Fibroblast of villous mesenchyme (primary cell): Measurements from ENCODE around the gene KIFC3. TPM values are rescaled to one million over a fixed set of nuclear protein-coding genes. Genes with fewer than 3 reads are reported as not detected.

Experiments
- DNase-seq: peaks from one replicate; pipeline ENCODE4 v3.0.0-alpha.2; 2010; ENCODE audit warnings: low read depth
- H3K4me3 ChIP-seq: 2 replicates; pipeline ENCODE4 v1.5.1; 2011; ENCODE audit warnings: low read depth, mild to moderate bottlenecking, low read length
- CTCF ChIP-seq: IDR thresholded peaks from 2 replicates; pipeline ENCODE4 v1.5.1; 2012; ENCODE audit warnings: low read depth, mild to moderate bottlenecking, low read length; ENCODE audit not compliant: insufficient read depth
- total RNA-seq: library from RNA; depleted of rRNA; stranded (reverse); fragments of >200 nt; gene quantifications from 2 replicates; pipeline ENCODE4 v1.2.3, GENCODE V29; 2012

The KIFC3 gene
- total RNA-seq, 1 donor: 72.5 TPM

- H3K4me3 ChIP-seq: peak overlapping the region; percentile 79
- no peak for TF ChIP-seq CTCF
- peak; percentile 54 for DNase-seq
Measured at GRCh38 chr16:57801809-57802340, 416 bp downstream of the KIFC3 start.

DNA sequence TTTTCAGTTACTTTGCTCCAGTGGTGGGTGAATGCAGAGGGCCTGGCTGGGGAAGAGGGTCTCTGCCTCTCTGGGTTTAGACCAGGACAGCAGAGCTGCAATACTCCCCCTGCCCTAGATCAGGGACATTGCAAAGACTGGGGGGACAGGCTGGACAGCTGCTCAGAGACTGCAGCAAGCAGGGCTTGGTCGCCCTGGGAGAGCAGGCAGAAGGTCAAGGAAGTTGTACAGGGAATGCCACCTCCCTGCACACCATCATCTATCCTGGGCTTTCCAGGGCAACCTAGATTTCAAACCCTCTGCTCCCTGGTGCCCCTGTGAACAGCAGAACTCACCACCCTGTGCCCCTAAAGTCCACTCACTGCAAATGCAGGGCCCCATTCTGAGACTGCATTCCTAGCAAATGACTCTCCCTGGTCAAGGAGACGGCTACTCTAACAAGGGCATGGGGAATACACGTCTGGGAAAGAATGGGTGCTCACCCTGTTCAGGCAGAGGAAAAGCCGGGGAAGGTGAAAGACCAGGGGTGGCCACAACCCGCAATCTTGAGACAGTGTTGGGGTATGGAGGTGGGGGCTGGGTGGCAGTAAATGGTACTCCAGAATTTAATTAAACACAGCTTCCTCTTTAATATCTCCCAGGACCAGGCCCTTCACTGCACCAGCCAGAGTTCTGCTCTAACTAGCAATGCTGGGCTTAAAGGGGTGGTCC, 1.0 kb downstream of the KIFC3 start:
- DNase-seq: peak; percentile 73
- no peak for TF ChIP-seq CTCF
- H3K4me3 ChIP-seq: peak overlapping the region; percentile 79

- TF ChIP-seq CTCF: no peak
- peak overlapping the region; percentile 79 for H3K4me3 ChIP-seq
- peak; percentile 51 for DNase-seq
Measured at GRCh38 chr16:57800200-57801097, 1.8 kb downstream of the KIFC3 start.

GRCh38 chr16:57799600-57800199, 2.6 kb downstream of the KIFC3 start:
- no peak overlapping the region for H3K4me3 ChIP-seq
- TF ChIP-seq CTCF: no peak
- DNase-seq: no peak

DNA sequence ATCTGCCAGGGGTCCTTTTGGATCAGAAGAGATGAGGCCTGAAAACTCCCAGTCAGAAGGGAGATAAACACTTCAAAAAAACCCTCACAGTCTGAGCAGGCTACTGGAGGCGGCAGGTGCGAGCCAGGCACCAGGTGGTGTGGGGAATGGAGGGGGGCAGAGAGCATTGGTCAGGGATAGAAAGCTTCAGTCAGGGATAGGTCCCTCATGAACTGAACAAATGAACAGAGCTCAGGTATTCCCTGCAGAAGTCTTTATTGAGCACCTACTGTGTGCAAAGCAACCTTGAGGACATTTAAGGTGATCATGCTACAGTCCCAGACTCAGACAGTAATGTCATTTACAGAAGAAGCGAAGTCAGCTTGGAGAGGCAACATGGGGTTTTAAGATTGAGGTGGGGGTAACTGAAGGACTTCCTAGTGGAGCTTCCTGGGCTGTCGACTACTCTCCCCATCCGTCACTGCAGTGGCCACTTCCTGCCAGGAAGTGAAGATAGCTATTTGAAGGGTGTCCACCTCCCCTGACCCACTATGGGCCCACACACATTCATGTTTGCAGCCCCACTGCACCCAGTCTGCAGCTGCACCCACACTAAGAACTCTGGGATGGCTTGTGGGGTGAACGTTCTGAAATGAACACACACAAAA, 3.2 kb downstream of the KIFC3 start:
- no peak overlapping the region for H3K4me3 ChIP-seq
- DNase-seq: no peak
- TF ChIP-seq CTCF: no peak

- DNase-seq: no peak
- H3K4me3 ChIP-seq: peak overlapping the region; percentile 6
- TF ChIP-seq CTCF: no peak
Measured at GRCh38 chr16:57798267-57798810, 4.0 kb downstream of the KIFC3 start.
